Stimulated activated CD4-positive, alpha-beta T cell treated with anti-CD3 and anti-CD28 coated beads, Interleukin-15, amount 100 ng/mL, for 48 hours (primary cell): ENCODE data around the gene BORCS6.

ENCODE experiments used
- DNase-seq, 2 donors: peaks; one replicate each; pipeline ENCODE4 v3.0.0-alpha.2; 2020; ENCODE audit warnings: low read depth in 2 of 2

The BORCS6 gene

DNA sequence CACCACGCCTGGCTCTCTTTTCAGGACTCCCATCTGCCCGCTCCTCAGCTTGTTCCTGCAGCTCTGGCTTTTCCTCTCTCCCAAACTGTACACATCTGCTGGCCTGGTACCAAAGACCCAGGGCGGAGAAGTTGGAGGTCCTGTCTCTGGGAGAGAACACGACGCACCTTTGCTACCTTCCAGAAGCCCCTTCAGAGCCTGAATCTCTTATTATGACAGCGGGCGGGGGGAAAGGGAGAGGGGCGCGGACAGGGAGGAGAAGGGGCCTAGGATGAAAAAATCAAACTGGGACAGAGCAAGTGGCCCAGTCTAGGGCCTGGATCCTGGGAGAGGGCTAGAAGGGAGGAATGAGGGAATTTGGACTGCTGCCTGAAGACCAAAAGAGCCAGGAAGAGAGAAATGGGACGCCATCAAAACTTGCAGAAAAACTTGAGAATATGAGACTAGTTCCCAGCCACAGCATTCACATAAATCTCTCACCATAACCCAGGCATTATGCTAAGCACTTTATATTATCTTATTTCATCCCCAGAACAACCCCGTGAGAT, 35.3 kb downstream of the BORCS6 start:
- DNase-seq: no peak

- DNase-seq: peak; percentile 74 to 81
These were observed 35.9 kb downstream of the BORCS6 start for GRCh38 chr17:8153957-8154607.

DNA sequence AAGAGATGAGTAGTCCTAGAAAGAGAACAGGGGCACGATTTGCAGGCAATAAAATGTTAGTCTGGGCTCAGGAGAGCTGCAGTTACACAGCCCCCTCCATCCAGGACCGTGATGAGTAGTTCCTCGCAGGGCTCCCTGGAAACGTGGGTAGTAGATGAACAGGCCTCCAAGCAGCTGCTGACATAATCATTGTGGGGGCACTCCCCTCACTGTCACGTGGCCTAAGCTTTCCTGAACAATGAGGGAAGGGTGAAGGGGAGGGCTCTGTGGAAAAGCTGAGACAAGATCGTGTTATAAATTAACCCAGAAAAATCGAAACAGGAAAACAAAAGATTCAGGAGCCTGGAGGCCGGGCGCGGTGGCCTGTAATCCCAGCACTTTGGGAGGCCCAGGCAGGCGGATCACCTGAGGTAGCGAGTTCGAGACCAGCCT, 36.4 kb downstream of the BORCS6 start:
- DNase-seq: no peak

GRCh38 chr17:8153031-8153451, 36.9 kb downstream of the BORCS6 start:
- no peak for DNase-seq

DNA sequence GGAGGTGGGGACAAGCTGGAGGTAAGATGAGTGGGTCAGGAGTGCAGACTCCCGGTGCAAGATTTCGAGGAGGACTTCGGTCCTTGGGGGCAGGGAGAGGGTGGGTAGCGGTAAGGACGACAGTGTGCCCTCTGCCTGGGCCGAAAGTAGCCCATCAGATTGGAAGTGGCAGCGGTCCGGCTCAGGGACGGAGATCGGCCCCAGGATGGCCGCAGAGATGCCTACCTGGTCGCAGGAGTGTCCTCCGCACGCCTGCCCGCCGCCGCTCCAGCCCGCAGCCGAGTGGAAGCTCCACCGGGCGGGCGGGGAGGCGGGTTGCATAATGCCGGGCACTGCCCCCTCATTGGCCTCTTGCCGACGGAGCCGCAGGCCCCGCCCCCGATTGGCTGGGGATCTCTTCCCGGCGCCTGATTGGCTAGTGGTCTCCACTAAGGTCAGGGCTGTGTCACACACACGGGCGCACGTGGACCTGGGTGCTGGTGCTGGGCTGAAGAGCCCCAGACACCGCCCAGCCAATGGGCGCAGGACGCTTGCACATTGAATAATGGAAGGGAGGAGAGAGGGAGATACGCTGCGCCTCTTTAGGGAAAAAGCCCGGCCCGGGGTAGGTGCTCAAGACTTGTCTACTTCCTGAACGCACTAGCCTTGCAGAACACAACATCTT, 37.7 kb downstream of the BORCS6 start, which contains the start of gene PER1:
Gene PER1 (minus strand): TSS at position 293 of the 664 bp plus-strand sequence. CDS start 1,698 bp downstream, outside the sequence.
- peak; percentile 85 to 89 for DNase-seq

- no peak for DNase-seq
These were observed 38.3 kb downstream of the BORCS6 start for GRCh38 chr17:8151641-8152111.

DNA sequence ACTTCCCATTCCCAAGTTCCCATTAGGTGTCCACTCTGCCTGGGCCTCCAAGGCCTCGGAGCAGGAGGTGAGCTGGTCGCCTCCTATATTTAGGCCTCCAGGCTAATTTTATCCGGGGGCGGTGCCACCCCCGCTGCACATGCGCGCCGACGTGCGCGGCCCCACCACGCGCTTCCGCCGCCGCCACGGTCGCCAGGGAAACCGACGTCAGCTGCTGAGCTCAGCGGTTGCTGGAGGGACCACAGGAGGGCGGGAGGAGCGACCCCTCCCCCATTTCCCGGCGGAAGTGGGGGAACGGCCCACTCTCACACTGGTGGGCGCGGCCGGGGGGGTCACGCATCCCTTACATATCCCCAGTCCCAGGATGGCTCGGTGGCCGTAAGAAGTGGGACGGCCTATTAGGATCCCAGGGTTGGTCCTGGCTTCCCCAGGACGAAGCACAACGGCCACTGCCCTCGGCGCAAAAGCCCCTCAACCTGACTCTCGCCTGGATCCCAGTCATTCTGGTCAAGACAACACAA, 38.8 kb downstream of the BORCS6 start:
- peak; percentile 62 to 84 for DNase-seq

DNA sequence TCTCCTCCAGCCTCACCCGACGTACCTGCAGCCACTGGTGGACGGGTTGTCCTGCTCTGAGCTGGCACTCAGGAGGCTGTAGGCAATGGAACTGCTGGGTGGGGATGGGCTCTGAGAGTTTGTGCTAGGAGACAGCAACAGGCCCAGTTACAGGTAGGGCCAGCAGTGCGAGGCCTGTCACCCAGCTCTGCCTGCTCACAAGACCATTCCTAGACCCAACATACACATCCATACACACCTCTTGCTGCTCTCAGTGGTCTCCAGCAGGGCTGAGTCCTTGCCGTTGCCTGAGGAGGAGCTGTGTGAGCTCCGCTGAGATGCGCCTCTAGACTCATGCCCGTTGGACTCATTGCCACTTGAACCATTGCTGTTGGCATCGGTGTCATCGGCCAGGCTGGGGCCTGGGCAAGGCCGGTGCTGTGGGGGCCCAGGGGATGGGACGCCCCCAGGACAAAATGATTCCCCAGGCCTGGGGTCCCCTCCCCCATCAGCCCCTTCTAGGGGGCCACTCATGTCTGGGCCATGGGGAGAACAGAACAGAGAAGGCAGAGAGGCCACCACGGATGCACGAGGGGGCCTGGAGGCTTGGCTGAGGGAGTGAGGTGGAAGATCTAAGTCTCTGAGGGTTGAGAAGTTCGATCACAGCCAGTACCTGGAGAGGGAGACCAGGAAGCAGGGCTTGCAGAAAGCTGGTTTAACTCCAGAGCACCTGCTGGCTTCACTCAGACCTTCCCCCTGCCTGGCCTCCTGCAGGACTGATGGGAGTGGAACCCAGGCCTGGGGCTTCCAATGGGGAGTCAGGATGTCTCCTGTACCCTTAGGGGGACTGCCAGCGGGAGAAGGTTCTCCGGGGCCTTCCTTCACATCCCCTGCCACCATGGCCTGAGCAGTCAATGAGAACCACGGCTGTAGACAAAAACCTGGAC, 39.5 kb downstream of the BORCS6 start:
- DNase-seq: no peak

- DNase-seq: no peak
These were observed 40.4 kb downstream of the BORCS6 start for GRCh38 chr17:8149419-8150193.

GRCh38 chr17:8148560-8148959, 41.4 kb downstream of the BORCS6 start:
- no peak for DNase-seq

- DNase-seq: no peak
These were observed 42.1 kb downstream of the BORCS6 start for GRCh38 chr17:8147805-8148404.

DNA sequence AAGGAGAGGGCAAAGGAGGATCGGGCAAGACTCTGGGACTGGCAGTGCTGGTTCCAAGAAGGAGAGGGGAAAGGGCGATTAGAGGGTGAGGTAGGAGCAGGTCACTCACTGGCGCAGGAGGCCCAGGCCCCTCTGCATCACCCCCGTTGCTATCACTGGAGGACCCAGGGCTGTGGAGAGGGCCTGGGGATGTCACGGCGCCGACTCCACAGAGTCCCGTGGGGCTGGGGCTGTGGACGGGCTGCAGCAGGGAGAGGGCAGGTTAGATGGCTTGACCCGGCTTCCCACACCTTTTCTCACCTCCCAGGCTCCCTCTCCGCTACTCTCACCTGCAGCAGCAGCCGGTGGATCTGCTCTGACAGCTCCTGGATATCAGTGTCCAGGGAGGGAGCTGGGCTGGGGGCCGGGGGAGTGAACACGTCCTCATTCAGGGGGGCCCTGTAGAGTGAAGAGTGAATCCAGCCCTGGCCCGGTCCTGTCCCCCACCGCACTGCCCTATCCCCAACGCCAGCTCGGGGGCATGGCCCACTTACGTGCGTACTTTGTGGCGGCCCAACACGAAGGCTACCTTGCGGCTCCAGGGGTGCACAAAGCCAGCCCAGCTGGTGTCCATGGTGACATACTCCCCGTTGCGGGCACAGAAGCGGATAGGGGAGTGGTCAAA, 42.7 kb downstream of the BORCS6 start:
- DNase-seq: no peak

DNA sequence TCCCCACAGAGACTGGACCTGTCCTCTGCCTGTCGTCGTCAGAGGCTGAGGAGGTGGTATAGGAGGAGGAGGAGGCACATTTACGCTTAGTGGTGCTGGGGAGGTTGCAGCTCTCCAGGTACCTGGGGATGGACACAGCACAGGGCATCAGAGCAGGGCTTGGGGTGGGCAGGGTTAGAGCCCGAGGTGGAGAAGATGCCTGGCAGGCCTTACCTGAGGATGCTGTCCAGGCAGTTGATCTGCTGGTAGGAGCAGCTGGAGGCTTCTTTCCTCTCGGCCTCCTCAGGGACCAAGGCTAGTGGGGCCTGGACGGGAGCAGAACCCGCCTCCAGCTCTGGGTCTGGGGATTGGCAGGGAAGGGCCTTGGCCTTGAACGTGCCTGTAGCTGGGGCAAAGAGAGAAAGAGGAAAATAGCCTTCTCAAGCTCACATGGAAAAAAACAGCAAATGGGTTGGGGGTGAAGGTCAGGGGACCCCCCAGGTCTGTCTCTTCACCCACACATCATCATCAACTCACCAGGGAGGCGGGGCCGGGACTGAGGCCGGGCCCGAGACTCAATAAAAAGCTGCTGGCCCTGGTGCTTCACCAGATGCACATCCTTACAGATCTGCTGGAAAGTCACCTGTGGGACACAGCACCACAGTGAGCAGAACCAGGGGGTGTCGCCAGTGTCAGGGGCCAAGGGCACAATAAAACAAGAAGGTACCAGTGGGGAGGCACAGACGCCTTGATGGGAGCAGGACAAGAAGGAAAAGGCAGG, 43.4 kb downstream of the BORCS6 start:
- DNase-seq: no peak

GRCh38 chr17:8145811-8146210, 44.2 kb downstream of the BORCS6 start:
- no peak for DNase-seq

DNA sequence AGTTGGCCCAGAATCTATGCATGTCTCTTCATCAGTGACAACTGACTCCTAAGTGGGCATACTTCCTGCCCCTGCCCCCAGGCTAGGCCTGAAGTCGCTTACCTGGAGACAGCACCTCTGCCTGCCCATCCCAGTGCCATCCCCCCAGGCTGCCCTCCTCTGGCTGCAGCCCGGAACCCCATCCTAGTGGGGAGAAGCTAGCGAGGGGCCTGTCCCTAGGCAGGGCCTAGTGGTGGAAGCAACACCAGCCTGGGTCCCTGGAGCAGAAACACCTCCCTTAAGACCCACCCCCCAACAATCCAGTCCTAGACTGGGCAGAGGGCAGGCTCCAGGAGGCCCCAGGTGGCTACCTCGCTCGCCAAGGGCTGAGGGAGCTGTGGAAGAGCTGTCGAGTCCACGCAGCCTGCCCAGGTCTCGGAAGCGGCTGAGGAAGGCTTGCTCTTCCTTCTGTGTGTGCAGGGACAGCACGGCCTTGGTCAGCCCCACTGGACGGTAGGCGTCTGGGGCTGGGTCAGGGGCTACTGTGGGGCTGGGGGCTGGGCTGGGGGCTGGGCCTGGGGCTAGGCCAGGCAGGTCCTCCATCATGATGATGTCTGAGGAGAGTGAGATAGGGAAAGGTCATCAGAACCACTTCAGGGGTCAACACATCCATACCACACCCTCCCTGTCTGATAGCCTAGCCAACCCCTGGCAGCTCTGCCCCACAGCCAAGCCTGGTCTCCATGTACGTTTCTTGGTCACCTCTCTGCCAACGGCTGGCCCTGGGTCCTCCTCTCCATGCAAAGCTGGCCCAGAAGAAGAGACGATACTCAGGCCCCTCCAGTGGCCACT, 45.4 kb downstream of the BORCS6 start:
- no peak for DNase-seq

DNA sequence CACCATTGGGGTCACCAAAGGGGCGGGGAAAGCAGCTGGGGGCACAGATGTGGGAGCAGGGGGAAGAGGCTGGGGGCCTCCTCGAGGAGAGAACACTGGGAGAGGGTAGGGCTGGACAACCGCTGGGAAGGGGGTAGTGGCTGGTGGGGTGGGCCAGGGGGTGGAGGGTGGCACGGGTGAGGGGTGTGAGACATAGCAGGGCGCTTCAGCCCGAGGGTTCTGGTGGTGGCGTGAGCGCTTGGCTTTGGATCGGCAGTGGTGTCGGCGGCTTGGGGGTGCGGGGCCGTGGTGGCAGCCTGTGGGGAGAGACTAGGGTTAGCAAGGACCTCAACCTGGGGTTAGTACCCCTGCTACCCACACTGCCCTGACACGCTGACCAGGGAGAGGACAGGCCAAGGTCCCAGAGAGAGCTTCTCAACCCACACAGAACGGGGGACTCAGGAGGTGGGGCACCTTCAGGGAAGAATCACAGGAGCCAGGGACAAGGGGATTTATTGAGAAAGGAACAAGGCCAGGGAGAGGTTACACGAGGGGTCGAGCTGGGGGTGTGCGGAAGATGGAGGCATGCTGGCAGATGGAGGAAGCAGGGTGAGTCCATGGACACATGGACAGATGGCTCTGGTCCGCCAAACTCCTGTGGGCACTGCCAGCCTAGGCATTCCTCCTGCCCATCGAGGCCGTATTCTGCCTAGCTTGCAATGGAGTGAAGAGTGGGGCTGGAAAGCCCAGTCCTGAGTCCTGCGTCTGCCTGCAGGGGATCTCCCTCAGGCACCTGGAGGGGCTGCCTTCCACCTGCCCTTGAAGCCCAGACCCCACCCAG, 46.2 kb downstream of the BORCS6 start:
- DNase-seq: no peak

DNA sequence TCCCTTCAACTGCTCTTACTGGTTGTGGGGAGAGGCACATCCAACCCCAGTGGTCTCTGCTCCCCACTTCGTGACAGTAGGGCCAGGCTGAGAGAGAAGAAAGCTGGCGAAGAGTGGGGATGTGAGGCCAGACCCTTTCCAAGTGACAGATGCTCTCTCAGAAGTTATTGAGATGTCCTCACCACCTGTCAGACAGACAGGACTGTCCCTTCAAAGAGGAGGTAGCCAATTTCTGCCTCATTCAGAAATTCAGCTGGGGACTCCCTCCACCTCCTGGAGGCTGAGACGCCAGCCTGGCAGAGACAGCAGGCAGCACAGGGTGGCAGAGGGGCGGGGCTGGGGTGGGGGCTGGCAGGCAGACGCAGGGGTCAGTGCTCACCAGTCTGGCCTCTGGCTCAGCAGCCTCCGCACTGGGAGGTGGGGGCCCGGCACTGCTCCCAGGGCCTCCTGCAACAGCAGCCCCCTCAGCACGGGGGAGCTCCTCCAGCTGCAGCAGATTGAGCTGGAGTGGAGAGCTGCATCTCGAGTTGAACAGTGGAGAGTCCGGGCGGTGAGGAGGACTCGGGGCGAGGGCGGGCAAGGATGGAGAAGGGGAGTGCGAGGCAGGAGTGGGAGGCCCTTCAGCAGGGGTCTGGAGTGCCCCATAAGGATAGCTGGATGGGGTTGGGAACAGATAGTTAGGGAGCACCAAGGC, 46.9 kb downstream of the BORCS6 start:
- DNase-seq: no peak
